GM12891 (cell line): ENCODE results near the gene COX6A2.

Experiments
- DNase-seq: peaks from one replicate; pipeline ENCODE4 v3.0.0; 2011; ENCODE audit warnings: low spot score; ENCODE audit not compliant: insufficient read length
- FAIRE-seq: peaks from 2 replicates; lab custom pipeline; 2011; peaks lifted over from hg19 to GRCh38; lab: Jason Lieb, UNC
- PAX5 ChIP-seq: IDR thresholded peaks from 2 replicates; pipeline ENCODE4 v1.6.1; 2011; ENCODE audit warnings: low read length, moderate library complexity, mild to moderate bottlenecking; ENCODE audit not compliant: insufficient read depth, severe bottlenecking
- POLR2A ChIP-seq: IDR thresholded peaks from 2 replicates; pipeline ENCODE4 v1.6.1; 2011; ENCODE audit warnings: low read depth, low read length, control low read depth
- POLR2AphosphoS5 ChIP-seq: IDR thresholded peaks from 2 replicates; pipeline ENCODE4 v1.6.1; 2011; ENCODE audit warnings: low read depth, low read length, control low read depth
- POU2F2 ChIP-seq: IDR thresholded peaks from 2 replicates; pipeline ENCODE4 v1.6.1; 2011; ENCODE audit warnings: low read depth, mild to moderate bottlenecking, control low read depth, low read length, moderate library complexity
- SPI1 ChIP-seq: IDR thresholded peaks from 2 replicates; pipeline ENCODE4 v1.6.1; 2011; ENCODE audit warnings: low read depth, low read length, control low read depth
- TAF1 ChIP-seq: IDR thresholded peaks from 2 replicates; pipeline ENCODE4 v1.6.1; 2011; ENCODE audit warnings: low read depth, low read length, control low read depth

Gene COX6A2

DNA sequence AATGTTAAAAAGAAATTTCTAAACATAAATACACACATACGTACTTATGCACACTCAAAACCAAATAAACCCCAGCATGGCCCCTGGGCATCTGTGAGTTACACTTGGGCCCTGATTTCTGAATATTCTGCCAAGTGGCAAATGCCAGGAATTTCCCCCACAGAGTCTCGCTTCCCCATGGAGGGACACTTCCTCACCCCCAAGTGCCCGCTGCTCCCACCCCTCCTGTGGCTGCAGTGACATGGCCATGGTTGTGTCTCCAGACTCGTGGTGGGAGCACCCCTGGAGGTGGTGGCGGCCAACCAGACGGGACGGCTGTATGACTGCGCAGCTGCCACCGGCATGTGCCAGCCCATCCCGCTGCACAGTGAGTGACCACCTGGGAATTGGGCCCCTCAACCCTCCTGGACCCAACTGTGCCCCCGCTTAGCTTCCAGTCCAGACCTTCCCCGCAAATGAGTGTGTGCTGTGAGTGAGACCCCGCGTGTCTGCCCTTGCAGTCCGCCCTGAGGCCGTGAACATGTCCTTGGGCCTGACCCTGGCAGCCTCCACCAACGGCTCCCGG is 31.0 kb downstream of the COX6A2 start:
- no peak for FAIRE-seq
- TF ChIP-seq POU2F2 (no peak), TAF1 (no peak), PAX5 (no peak)
- no peak for DNase-seq

DNA sequence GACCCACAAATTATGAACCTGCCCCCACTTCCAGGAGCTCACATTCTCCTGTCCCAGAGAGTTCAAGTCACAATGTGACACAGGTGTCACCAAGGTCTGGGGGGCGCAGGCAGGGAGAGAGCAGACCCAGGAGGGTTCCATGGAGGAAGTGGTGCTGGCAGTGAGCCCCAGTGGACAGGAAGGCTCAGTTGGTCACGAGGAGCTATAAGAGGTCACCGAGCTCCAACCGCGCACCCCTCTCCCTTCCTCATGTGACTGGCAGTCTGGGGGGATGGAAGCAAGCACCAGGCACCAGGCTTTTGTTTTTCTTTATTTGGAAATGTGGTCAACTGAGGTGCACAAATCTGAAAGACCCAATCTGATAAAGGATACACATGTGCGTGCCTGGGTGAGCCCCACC is 32.5 kb downstream of the COX6A2 start:
- DNase-seq: no peak
- no peak for FAIRE-seq

DNA sequence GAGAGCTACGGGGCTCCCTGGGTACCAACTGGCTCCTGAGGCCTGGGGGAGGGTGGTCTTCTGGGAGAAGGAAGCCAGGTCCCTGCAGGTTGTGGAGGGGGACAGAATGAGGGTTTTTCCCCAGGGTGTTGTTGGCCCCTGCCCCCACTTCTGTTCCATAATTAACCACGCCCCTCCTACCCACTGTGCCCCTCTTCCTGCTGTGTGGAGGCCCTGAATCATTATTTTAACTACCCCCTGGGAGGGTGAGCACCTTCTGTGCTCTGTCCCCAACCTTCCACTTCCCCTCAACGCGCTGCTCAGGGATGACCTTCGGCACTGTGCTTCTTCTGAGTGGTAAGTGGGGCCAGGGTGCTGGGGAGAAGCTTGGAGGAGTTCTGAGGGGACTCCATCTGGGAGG is 35.1 kb downstream of the COX6A2 start, which contains the start of gene ITGAD:
Gene ITGAD, plus strand, starts transcription at position 280 of the 400 bp plus-strand sequence. Its CDS starts 26 bp downstream, at position 306.
- DNase-seq (no peak), FAIRE-seq (no peak)
- TF ChIP-seq POLR2A (no peak), SPI1 (no peak), POU2F2 (no peak), TAF1 (no peak), PAX5 (no peak)

More for the DNA sequence above, 32.5 kb downstream of the COX6A2 start:
- TF ChIP-seq POU2F2 (no peak), PAX5 (no peak), POLR2AphosphoS5 (no peak), TAF1 (no peak), SPI1 (no peak), POLR2A (no peak)

DNA sequence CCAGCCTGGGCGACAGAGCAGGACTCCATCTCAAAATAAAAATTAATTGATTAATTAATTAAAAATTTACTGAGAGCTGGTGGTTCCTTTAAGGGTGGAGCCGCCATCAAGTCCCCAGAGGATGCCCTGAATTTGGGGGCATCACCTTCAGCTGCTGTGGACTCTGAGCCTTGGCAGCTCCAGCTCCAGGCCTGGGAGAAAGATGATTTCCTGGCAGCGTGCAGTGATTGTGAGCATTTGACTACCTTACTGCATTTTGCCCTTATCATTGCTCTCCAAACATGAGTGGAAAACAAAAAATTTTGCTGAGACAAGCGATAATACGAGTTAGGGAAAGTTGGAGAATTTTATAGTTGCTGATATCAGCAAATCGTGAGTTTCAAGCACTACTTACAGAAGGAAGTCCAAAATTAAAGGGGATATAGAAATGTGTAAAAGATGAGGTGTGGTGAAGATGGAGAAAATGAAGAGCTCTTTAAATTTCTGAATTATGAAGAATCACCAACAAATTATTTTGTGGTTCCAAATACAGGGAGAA is 37.6 kb downstream of the COX6A2 start:
- DNase-seq (no peak), FAIRE-seq (no peak)
- TF ChIP-seq POLR2A (no peak), TAF1 (no peak), POLR2AphosphoS5 (no peak), POU2F2 (no peak), SPI1 (no peak), PAX5 (no peak)

DNA sequence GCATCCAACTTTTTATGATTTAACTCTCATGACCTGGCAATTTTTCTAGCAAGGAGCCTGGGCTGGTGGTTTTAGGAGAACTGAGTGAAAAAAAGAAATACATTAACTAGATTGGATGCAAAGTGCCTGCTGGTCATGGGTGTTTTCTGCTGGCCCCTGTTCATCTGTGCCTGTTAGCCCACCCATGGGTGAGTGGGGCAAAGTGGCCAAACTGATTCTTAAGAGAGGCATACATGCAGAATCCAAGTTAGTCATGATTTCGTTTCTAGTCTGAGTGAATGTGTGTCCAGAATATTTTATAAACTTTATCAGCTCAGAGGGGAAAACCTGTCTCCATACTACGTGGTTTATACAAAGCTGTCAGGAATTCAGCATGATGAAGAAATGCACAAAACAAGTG is 39.6 kb downstream of the COX6A2 start:
- no peak for FAIRE-seq

DNA sequence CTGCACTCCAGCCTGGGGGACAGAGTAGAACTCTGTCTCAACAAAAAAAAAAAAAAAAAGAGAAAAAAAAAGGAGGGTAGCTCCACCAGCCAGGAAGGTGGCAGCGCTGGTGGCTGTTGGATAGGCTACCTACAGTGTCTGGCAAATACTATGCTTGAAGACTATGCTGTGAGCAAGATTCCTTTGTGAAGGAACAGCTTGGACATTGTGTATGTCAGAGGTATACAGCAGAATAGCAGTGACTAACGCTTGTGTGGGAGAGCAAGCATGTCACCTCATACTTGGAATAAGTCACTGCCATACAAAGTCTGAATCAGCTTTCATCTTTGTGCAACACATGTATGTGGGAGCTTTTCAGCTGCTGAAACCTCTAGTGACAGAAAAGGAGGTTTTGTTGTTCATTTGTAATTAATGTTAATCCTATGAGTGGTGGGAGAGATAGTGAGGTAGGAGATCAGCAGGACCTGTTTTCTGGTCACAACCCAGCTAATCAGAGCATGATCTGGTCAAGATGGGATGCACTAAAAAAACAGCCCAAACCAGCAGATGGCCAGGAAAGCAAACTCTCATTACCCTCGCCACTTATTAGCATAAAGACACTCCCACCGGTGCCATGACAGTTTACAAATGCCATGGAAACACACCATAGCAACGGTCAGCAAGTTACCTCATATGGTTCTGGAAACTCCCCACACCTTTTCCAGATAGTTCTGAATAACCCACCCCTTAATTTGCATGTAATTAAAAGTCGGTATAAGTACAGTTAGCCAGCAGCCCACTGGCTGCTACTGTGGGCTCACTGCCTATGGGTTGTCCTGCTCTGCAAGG is 41.8 kb downstream of the COX6A2 start:
- no peak for DNase-seq

More for the DNA sequence above, 39.6 kb downstream of the COX6A2 start:
- no peak for DNase-seq
- TF ChIP-seq PAX5: no peak
- TF ChIP-seq POLR2A: no peak
- TF ChIP-seq SPI1: no peak
- no peak for TF ChIP-seq POLR2AphosphoS5
- no peak for TF ChIP-seq TAF1
- no peak for TF ChIP-seq POU2F2

DNA sequence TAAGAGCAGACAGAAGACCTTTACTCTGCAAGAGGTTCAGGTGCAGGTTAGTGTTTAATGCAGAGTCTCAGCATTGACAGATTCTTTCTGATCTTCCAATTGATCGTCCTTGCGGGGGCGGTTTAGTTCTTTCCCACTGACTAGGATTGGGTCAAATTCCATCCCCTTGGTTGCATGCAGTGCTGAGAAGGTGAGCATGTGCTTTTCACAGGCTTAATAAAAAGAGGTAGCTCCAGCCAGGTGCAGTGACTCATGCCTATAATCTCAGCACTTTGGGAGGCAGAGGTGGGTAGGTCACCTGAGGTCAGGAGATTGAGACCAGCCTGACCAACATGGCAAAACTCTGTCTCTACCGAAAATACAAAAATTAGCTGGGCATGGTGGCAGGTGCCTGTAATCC is 42.5 kb downstream of the COX6A2 start:
- no peak for FAIRE-seq
- DNase-seq: no peak
- TF ChIP-seq POLR2AphosphoS5: no peak
- TF ChIP-seq PAX5: no peak
- no peak for TF ChIP-seq POLR2A
- TF ChIP-seq SPI1: no peak
- no peak for TF ChIP-seq TAF1
- TF ChIP-seq POU2F2: no peak

More for the DNA sequence above, 41.8 kb downstream of the COX6A2 start:
- TF ChIP-seq POLR2A: no peak
- peak; percentile 39; the same call in 1 of the 2 replicates for TF ChIP-seq POU2F2
- TF ChIP-seq PAX5: no peak
- no peak for FAIRE-seq

DNA sequence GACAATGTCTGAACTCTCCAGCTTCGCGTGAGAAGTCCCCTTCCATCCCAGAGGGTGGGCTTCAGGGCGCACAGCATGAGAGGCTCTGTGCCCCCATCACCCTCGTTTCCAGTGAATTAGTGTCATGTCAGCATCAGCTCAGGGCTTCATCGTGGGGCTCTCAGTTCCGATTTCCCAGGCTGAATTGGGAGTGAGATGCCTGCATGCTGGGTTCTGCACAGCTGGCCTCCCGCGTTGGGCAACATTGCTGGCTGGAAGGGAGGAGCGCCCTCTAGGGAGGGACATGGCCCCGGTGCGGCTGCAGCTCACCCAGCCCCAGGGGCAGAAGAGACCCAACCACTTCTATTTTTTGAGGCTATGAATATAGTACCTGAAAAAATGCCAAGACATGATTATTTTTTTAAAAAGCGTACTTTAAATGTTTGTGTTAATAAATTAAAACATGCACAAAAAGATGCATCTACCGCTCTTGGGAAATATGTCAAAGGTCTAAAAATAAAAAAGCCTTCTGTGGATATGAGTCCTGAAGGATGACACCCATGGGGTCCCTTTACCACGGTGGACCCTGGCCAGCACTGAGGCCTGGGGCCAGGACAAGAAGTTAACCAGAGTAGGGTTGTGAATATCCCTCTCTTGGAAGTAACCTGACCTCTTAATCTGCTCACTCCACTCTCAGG is 45.5 kb downstream of the COX6A2 start:
- FAIRE-seq: peak; percentile 84
- no peak for TF ChIP-seq POU2F2
- TF ChIP-seq POLR2AphosphoS5: no peak
- no peak for TF ChIP-seq PAX5
- no peak for TF ChIP-seq SPI1
- TF ChIP-seq POLR2A: no peak
- no peak for TF ChIP-seq TAF1
- DNase-seq: peak; percentile 73

DNA sequence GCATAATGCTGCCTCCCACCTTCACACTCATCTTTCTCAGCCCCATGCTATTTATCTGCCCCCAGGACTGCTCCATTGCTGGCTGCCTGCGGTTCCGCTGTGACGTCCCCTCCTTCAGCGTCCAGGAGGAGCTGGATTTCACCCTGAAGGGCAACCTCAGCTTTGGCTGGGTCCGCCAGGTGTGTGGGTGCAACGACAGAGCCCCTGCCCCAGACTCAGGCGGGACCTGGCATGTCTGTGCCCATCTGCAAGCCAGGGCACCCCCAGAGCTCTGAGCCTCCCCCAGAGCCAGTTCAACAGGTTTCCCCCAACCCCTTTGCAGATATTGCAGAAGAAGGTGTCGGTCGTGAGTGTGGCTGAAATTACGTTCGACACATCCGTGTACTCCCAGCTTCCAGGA is 48.0 kb downstream of the COX6A2 start:
- no peak for TF ChIP-seq TAF1
- TF ChIP-seq POU2F2: no peak
- no peak for TF ChIP-seq POLR2A
- no peak for TF ChIP-seq PAX5
- TF ChIP-seq POLR2AphosphoS5: no peak
- TF ChIP-seq SPI1: no peak
- DNase-seq (no peak), FAIRE-seq (no peak)
